GM10266 (cell line): Measurements from ENCODE around the gene TRIM59.
A peak's percentile ranks its signal among the peaks of the same experiment; 100 is the strongest.

Source experiments
- DNase-seq: peaks from one replicate; pipeline ENCODE4 v3.0.0; 2012; ENCODE audit errors: extremely low spot score
- CTCF ChIP-seq: IDR thresholded peaks from 2 replicates; pipeline ENCODE4 v1.5.1; 2012; ENCODE audit warnings: mild to moderate bottlenecking, low read depth; ENCODE audit not compliant: control insufficient read depth, insufficient read depth; ENCODE audit errors: missing control alignments

The TRIM59 gene

DNA sequence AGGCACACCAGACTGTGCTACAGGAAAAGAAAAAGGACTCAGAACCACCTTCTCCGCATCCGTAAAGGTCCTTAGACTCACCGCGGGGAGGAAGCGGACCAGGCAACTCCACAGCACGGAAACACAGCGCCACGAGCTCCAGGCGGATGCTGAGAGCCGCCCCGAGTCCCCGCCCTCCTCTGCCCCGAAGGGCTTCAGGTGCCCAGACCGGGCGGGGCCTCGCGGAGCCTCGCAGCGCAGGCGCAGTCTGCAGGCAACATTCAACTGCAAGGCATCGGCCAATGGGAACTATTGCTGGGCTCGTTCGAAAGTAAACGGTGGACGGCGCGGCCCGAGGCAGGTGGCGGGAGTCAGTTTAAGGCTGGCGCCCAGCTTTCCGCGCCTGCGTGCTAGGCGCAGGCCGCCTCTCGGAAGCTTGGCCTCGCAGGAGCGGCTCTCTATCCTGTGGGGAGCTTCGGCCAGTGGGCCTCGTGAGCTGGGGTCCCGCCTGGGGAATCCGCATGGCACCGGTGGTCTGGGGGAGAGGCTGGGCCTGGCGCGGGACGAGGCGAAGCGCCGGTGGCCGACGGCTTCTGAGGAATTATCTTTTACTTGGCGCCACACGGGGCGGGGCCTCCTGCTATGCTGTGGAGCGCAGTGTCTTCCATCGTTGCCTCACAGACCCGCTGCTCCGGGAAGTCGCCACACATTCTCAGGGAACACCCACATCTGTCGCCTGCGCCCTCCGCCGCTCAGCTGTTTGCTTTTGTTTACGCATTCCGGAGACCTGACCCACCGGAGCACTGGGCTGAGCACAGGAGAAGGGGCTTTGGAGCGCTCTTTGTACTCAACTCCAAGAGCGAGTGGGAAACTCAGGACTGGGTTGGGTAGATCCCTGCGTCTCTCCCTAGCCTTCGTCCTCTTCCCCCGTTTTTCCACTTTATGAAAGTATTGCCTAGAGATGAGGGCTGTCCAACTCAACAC lies at the start of gene TRIM59:
TSS of gene TRIM59 (minus strand) at position 151 of the 963 bp plus-strand sequence. CDS start 10,603 bp downstream, outside the sequence.
- no peak for TF ChIP-seq CTCF
- DNase-seq, result peak; percentile 98

DNA sequence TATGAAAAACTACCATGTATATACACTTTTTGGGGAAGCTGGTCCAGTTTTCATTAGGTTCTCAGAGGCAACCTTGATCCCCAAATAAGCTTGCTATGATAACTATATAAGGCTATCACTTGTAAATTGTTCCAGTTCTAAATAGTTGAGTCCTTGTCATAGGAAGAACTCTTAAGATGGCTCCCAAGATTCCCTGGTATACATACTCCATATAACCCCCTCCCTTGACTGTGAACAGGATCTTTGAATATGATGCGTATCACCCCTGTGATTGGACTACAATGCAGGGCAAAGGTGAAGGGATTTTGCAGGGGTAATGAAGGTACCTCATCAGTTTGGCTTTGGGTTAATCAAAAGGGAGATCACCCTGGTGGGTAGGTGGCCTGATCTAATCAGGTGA lies 48.6 kb upstream of the TRIM59 start:
- TF ChIP-seq CTCF, result no peak
- no peak for DNase-seq

GRCh38 chr3:160490166-160490565 lies 40.6 kb upstream of the TRIM59 start:
- no peak for DNase-seq
- no peak for TF ChIP-seq CTCF

- DNase-seq, result no peak
- TF ChIP-seq CTCF, result peak; percentile 56
These were observed 36.9 kb upstream of the TRIM59 start for GRCh38 chr3:160486459-160486869.

DNA sequence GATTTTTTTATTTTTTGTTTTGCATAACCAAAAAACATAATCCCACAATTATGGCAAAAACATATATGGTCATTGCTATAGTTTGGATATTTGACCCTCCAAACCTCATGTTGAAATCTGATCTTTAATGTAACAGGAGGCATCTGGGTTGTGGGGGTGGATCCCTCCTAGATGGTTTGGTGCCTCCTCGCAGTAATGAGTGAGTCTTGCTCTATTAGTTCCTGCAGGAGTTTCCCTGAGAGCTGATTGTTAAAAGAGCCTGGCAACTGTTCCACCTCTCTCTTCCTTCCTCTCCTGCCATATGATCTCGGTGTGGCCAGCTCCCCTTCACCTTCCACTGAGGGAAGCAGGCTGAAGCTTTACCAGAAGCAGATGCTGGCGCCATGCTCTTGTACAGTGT lies 33.2 kb upstream of the TRIM59 start:
- TF ChIP-seq CTCF, result no peak
- no peak for DNase-seq

DNA sequence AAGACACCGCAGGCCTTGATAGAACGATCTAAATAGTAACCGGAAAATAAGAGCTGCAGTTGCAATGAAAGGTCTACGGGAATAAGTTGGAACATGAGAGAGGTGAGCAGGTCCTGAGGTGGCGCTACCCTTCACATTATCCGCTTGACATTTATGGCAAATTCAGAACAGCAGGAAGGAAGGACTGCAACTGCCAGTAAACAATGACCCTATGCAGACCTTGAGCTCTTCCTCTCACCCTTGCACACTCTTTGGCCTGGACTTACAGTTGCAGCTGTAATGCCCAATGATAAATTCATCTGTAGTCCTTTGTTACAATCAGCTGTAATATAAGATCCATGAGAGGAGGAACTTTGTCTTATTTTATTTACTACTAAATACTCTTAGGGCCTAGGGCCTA lies 32.3 kb upstream of the TRIM59 start:
- no peak for DNase-seq
- TF ChIP-seq CTCF, result no peak

GRCh38 chr3:160480931-160481330 lies 31.3 kb upstream of the TRIM59 start:
- TF ChIP-seq CTCF, result no peak
- DNase-seq, result no peak
